Loucy (cell line): ENCODE measurements around the gene SH3RF1.

Experiments
- EZH2phosphoT487 ChIP-seq: fragments of 200-600 bp; IDR thresholded peaks from 2 replicates; pipeline ENCODE4 v1.6.1; 2018; ENCODE audit warnings: antibody characterized with exemption, mild to moderate bottlenecking, moderate library complexity, borderline replicate concordance
- TF ChIP-seq, protein P1 (sequence below): fragments of 200-600 bp; sonication (generic); conservative IDR thresholded peaks from 2 replicates; pipeline ENCODE4 v1.5.1; 2014; ENCODE audit warnings: mild to moderate bottlenecking, antibody characterized with exemption, low read length

DNA sequence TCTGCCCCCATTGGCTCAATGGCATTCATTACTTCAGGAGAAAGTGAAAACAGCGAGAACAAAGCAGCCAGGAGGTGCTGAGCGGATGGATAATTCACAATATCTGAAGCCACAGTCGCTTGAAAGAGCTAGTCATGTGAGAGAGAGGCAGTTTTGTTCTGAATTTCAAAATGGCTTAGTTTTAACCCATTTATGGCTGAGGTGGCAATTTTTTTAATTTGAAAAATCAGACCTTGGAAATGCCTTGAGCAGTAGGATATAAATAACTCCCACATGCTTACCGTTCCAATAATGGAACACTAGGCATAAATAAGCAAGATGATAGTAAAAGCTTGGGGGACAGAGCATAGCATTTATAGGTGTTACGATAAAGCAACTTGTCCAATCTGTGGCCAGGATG is 203.8 kb downstream of the SH3RF1 start:
- TF ChIP-seq, protein P1, sequence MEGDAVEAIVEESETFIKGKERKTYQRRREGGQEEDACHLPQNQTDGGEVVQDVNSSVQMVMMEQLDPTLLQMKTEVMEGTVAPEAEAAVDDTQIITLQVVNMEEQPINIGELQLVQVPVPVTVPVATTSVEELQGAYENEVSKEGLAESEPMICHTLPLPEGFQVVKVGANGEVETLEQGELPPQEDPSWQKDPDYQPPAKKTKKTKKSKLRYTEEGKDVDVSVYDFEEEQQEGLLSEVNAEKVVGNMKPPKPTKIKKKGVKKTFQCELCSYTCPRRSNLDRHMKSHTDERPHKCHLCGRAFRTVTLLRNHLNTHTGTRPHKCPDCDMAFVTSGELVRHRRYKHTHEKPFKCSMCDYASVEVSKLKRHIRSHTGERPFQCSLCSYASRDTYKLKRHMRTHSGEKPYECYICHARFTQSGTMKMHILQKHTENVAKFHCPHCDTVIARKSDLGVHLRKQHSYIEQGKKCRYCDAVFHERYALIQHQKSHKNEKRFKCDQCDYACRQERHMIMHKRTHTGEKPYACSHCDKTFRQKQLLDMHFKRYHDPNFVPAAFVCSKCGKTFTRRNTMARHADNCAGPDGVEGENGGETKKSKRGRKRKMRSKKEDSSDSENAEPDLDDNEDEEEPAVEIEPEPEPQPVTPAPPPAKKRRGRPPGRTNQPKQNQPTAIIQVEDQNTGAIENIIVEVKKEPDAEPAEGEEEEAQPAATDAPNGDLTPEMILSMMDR, result no peak
- no peak for TF ChIP-seq EZH2phosphoT487
